NCI-H510A treated with DMSO at 0.1 percent for 48 hours (cell line): ENCODE data around the gene SPATA31A1.
"Not testable (repeated sequence)": the region's sequence is repeated elsewhere in the genome, so short reads cannot be mapped to it uniquely, and the experiment has no call there.

Experiments used
- DNase-seq: peaks from one replicate; lab custom pipeline; 2025; lab: John Stamatoyannopoulos, UW

Gene SPATA31A1

GRCh38 chr9:39355369-39355768 is at the start of gene SPATA31A1:
Gene SPATA31A1, plus strand, starts transcription at chr9:39355669. Its CDS starts 62 bp downstream, at chr9:39355731.
- not testable (repeated sequence) for DNase-seq

GRCh38 chr9:39407261-39408204 is 52.1 kb downstream of the SPATA31A1 start:
- DNase-seq = not testable (repeated sequence)

GRCh38 chr9:39411254-39411940 is 55.9 kb downstream of the SPATA31A1 start:
- not testable (repeated sequence) for DNase-seq
